Measurements from ENCODE around the gene CNTN1.

Gene CNTN1

DNA sequence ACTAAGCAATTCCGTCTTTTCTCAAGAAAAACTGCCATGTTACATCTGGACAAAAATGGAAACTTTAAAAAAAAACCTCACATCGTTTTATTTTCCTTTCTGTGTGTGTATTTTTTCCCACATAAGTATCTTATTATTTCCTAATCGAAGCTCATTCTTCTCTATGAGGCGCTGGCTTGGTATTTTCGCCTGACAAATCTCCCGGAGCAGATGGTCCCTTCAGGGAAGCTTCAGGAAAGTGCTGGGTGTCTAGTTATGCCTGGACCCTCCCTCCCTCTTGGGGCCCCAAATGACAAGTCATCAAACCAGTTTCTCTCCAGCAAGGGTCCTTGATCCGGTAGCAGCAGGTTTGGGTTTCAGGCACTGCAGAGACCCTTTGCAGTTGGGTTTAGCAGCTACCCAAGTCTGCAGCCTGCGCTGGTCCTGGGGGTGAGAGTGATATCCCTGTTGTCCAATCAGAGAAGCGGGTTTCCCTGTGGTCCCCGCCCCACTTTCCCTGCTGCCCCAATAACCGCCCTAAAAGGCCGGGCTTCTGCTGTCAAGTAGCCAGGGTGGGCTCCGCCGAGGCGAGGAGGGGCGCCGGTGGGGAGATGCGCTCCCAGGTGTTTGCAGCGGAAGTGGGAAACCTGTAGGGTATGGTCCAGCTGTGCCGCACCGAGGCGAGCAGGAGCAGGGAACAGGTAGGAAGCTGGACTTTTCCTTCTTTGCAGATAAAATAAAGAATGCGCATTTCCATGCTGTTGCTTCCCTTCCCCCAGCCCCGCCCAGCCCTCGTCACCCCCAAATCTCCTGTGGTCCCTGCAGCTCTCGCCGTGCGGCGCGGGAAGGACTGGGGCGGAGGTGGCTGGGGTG lies at the start of gene CNTN1:
Gene CNTN1, plus strand, starts transcription at position 527 of the 852 bp plus-strand sequence.
- DNase-seq (ENCODE audit: low read depth), result no peak

DNA sequence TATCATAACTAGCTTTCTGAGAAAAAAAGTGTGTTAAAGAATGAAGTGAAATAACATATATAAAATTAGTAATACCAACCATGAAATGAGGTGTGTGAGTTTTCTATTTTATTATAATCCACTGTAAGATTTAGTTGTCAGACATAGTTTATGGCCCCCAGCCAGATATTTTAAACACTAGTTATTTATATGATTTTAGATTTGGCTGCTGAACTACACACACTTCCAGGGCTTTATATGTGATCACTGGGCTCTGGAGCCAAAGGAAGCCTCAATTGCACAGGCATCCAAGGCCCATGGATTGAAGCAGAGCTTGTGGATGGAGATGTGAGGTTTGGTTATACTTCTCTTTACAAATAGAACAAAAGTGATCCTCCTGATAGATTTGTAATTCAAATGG lies 48.7 kb upstream of the CNTN1 start:
- DNase-seq (ENCODE audit: low read depth), result no peak

DNA sequence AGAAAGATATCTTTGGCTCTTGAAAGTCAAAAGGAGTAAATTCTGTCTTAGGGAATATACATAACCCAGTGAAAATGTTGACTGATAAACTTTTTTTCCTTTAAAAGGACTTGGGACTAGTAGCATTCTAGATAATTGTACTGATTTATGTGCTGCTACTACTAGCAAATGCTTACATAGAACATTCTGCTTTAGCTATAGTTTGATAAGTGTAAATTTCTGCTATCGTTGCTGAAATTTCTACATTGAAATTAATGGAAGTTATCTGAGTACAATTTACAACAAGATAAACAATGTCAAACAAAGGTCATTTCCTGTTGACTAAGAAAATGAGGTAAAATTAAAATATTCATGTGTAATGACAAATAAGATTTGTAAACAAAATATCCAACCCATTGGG lies 48.3 kb upstream of the CNTN1 start:
- DNase-seq (ENCODE audit: low read depth), result no peak

DNA sequence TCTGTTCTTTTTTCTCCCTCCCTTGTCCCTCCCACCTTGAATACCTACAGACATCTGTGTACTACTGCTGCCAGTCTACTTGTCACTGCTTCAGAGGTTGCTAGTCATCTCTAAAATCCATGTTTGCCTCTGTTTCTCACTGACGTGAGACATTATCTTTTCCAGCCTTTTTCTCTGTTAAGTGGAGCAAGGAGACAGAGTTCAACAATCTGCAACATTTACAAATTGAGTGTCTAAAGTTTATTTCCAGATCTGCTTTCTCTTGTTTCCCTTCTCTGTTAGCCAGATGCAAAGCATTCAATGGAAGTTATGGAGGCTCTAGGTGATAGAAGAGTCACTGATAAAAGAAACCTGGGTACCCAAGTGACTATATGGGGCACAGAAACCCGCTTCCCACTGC lies 47.5 kb upstream of the CNTN1 start:
- no peak for DNase-seq (ENCODE audit: low read depth)

DNA sequence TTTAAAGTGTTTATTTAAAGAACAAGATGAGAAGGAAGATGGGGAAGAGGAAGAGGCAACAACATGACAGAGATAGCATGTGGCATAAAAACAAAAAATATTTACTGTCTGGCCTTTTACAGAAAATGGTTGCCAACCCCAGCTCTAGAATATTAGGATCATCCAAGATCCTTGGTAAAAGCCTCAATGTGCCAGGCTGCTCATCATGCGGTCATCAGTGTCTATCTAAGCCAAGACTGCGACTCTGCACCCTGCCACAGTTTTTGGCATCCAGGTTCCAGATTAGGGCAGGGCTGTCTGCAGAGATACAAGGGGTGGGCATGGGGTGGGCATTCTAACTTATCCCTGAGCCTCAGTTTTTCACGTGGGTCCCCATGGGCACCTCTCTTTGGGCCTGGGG lies 46.9 kb upstream of the CNTN1 start:
- no peak for DNase-seq (ENCODE audit: low read depth)

DNA sequence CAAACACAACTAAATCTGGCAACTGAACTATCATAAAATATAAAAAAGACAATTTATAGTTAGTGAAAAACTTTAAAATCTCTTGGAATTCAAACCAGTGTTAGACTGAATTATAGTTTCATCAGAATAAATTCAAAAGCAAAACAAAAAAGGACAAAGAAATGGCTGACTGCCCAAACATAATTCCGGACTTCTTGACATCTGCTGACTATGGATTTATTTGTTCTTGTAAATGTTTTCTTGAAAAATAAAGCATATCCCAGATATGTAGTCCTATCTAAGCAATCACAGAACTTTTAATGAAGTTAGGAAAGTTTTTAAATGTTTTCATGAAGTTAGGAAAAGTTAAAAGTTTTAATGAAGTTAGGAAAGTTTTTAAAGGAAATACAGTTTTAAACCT lies 45.8 kb upstream of the CNTN1 start:
- no peak for DNase-seq (ENCODE audit: low read depth)

DNA sequence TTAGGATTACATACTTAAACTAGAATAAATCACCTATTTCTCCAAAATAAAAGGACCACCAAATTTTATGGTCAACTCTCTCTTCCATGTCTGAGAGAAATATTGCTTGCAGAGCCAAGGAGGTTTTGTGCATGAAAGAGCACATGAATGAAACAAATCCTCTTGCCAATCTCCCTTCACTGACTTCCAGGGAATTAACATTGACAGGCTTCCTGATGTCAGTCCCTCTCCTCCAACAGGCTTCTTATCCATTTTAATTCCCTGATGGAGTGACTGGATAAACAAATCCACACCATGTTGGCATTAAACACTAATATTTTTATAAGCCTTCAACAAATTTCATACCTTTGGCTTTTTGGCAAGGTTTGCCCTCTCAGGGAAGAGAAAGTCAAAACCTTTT lies 45.3 kb upstream of the CNTN1 start:
- DNase-seq (ENCODE audit: low read depth), result no peak

DNA sequence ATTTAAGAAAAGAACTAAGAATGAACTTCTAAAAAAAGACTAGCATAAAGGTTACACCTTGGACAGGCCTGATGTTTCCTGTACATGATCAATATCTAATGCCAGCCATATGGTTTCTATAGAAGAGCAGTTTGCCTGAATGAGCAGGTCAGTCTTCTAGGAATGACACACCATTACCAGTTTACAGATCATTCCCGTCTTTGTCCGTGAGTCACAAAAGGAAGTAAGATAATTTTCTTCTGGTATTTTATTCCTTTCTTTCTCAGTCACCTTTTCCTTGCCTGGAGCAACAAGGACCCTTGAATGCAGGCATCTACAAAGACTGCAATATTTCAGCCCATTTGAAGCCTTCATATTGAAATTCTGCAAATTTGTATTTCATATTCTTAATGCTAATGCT lies 44.6 kb upstream of the CNTN1 start:
- DNase-seq (ENCODE audit: low read depth), result no peak

DNA sequence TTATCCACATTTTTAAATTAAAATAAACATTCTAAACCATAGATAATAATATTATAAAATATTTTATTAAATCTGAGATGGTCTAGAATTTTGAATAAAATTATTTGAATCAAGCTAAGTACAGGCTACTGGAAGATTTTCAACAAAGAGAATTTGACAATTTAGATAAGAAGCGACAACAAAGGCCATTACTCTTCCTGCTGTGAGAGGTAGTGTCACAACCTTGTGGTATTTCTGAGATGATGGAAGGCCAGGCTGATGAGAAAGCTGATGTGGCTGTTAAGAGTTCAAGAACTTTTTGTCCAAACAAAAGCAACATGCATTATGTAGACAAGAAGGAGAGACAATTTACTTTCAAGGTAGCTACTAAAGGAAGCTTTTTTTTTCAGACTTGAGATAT lies 43.7 kb upstream of the CNTN1 start:
- no peak for DNase-seq (ENCODE audit: low read depth)

DNA sequence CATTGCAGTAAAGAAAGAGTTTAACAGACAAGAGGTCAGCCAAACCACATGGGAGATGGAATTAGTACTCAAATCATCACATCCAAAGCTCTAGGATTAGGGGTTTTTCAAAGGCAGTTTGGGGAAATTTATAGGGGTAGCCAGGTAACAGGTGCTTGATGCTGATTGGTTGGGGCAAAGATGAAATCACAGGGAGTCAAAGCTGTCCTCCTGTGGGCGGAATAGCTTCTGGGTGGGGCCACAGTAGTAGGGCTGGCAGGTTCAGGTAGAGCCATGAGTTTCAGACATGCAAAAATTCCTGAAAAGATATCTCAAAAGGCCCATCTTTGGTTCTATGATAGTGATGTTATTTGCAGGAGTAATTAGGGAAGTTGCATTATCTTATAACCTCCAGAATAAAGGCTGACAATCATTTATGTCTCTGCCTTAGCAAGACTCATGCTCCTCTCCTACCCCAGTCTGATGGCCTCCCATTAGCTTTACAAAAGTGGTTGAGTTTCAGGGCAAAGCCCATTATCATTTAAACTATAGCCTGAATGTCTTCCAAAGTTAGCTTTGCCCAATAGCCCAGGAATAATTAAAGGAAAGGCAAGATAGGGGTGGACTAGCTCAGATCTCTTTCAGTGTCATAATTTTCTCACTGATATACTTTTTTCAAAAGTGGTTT lies 42.1 kb upstream of the CNTN1 start:
- no peak for DNase-seq (ENCODE audit: low read depth)

DNA sequence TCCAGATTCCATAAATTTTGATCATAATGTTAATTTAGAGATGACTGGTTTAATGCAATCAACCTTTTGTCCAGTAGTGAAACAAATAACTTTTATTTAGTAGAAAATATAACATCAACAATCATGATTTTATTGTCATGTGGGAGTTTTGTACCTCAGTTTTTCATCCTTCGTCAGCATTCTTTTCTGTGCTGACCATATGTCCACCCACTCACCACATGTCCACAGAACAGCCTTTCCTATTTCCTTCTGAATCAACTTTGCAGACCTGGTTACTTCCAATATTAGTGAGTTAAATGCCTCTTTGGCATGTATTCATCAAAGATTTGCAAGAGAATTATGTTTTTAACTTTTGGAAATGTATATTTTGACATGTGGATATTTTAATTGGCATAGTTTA lies 36.8 kb upstream of the CNTN1 start:
- DNase-seq (ENCODE audit: low read depth), result no peak

DNA sequence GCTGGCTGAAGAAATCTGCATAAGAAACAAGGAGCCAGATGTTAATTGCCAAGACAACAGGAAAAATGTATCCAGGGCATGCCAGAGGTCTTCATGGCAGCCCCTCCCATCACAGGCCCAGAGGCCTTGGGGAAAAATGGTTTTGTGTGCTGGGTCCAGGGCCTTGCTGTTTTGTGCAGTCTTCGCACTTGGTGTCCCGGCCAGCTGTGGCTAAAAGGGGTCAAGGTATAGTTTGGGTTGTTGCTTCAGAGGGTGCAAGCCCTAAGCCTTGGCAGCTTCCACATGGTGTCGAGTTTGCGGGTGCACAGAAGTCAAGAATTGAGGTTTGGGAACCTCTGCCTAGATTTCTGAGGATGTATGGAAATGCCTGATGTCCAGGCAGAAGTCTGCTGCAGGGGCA lies 29.9 kb upstream of the CNTN1 start:
- DNase-seq (ENCODE audit: low read depth), result no peak

DNA sequence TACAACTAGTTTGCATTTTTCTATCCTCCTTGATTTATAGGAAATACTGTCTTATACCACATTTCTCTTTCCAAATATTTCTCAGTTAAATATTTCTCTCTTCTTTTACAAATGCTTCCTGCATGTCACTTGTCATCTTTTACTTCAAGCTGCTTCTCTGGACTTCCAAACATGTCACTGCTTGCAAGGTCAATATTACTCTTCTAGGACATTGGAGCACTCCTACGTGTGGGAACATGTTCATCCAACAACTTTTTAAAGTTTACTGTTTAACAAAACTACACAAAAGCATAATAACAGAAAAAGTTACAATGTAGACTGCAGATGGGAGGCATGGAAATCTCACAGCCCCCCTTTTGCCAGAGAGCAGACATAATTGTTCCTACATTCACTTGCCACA lies 28.5 kb upstream of the CNTN1 start:
- DNase-seq (ENCODE audit: low read depth), result no peak

DNA sequence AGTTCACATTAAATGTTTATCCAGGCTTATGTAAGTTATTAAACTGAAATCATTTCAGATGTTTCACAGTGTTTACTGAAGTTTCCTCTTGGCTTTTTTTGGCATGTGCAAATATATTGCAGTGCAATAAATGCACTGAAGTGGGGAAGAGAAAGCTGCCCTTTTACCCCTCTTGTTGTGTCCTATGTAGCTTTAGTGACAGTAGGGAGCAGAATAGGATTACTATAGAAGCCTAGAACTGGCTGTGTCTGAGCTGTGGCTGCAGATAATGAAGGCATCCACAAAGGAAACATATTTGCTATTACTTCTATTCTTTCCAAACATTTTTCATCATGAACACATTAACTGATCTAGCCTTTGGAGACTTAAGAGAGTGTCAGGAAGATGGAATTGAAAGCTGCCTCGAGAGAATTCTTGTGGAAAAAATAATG lies 24.1 kb upstream of the CNTN1 start:
- no peak for DNase-seq (ENCODE audit: low read depth)

DNA sequence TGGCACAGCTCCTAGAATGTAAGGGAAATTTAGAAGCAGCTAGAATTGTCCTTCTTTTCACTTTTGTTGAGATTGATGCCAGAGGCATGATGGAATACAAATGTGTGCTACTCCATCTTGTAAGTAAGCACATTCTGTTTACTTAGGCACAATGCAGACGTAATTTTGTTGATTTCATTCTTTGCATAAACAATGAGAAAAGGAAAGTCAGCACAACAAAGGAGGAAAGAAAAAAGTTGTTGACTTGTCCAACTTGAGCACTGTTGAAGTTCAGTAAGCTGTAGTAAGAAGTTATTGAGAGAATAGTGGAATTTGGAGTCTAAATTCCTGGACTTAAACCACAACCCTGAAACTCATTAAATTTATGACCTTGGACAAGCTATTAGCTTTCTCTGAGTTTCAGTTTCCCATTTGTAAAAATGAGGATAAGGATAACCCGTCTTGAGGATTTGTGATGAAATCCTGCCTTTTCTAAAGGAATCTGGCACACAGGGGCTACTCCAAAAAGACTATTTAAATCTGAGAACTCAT lies 19.4 kb upstream of the CNTN1 start:
- no peak for DNase-seq (ENCODE audit: low read depth)

DNA sequence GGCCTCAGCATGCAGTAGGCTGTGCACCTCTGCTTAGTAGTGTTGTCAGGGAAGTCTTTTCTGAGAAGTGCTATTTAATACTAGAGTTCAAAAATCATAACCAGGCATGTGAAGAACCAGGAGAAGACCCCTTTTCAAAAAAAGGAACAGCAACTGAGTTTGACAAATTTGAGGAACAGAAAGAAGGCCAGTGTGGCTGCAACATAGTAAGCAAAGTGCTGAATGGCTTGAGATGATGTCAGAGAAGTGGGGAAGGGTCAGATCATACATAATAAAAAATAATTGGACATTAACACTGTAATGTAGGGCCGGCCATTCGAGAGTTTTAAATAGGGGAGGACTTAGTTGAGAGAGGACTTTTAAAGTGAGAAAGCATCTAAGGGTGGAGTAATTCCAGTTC lies 11.1 kb upstream of the CNTN1 start:
- DNase-seq (ENCODE audit: low read depth), result no peak

DNA sequence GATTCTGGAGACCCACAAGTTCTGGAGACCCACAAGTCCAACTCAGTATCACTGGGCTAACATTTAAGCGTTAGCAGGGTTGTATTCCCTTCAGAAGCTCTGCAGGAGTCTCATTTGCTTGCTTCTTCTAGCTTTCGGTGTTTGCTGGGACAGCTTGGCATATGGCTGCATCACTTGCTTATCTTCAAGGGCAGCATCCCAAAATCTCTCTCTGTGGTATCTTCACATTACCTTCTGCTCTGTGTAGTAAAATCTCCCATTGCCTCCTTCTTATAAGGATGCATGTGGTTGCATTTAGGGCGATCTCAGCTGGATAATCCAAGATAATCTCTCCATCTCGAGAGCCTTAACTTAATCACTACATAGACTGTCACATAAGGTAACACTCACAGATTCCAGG lies 7.3 kb upstream of the CNTN1 start:
- DNase-seq (ENCODE audit: low read depth), result no peak

DNA sequence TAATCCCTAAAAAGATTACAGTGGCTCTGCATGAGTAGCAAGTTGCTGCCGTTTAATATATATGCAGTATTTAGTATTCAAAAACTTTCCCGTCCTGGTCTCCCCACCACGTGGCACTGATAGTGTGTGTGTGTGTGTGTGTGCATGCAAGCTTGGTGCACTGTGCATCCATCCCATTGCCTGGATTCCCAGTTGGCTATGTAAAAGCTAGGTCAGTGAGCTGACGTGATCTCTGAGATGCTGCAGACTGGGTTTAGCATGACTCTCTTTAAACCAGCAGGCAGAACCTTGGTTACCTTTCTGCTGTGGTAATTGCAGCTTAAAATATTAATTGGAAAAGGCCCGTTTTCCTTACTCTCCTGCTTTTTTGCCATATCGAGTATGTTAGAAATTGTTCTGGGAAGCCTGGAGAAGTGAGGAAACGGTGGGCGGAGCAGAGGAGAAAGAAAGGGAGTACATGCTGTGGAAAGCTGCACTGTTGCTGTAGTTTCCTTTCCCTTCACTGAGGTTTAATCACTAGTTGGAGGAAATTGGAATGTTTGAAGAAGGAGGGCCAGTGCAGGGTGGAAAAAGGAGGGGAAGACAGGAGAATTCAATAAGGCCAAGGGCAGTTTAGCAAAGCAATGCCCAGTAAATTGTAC lies 4.0 kb upstream of the CNTN1 start:
- DNase-seq (ENCODE audit: low read depth), result no peak

DNA sequence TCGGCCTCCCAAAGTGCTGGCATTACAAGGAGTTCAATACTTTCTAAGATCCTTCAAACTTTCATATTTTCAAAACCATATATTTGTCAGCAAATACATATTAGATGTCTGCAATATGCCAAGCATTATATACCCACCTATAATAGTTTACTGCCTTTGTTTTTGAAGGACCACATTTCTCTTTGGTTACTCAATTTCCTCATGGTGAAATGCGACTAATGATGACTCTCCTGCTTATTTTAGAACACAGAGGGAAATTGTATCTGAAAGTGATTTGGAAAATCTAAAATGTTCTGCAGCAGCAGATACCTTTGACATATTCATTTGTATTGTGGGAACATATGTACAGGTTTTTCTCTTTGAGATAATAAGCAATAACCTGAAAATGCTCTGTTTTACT lies 2.7 kb upstream of the CNTN1 start:
- no peak for DNase-seq (ENCODE audit: low read depth)

DNA sequence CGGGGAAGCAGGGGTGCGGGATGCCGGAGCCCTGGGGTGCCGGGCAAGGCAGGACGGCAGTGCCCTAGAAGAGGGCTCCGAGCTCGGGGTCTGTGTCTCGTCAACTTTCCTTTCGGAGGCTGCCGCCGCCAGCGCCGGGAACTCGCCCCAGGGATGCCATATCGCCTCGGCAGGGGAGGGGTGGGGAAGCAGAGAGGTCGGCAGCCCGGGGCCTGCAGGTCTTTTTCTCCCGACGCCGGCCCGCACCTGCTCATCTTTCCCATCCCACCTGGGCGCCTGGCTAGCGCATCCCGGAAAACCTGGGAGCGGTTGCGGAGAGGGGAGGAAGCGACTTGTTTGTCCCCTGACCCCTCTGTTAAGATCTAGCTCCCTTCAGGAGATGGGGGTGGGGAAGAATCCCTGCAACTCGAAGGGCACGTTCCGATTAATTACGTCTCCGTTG lies 547 bp downstream of the CNTN1 start:
- no peak for DNase-seq (ENCODE audit: low read depth)

DNA sequence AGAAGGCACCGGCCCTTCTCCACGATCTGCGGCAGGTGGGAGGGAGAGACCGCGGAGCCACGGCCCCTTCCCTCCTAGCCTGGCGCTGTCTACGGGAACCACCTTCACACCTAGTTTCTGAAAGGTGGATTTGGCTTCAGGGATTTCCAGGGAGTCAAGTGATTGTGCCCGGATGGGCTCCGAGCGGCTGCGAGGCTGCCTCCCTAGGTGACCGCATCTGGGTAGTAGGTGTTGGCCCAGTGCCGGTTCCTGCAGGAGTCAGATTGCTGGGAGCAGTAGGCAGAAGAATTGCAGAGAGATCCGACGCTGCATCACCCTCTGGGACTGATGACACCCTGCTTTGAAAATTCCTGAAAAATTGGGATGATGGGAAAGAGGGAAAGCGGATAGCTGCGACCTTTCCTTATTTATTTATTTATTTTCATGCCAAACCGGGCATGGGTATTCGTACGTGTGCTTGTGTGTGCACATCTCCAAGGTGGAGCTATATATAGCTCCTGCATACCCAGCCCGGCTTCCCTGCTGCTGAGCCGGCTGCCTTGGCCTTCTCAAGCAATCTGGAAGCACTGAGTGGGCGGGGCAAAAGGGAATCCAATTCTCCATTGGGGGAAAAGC lies 1.1 kb downstream of the CNTN1 start:
- no peak for DNase-seq (ENCODE audit: low read depth)

DNA sequence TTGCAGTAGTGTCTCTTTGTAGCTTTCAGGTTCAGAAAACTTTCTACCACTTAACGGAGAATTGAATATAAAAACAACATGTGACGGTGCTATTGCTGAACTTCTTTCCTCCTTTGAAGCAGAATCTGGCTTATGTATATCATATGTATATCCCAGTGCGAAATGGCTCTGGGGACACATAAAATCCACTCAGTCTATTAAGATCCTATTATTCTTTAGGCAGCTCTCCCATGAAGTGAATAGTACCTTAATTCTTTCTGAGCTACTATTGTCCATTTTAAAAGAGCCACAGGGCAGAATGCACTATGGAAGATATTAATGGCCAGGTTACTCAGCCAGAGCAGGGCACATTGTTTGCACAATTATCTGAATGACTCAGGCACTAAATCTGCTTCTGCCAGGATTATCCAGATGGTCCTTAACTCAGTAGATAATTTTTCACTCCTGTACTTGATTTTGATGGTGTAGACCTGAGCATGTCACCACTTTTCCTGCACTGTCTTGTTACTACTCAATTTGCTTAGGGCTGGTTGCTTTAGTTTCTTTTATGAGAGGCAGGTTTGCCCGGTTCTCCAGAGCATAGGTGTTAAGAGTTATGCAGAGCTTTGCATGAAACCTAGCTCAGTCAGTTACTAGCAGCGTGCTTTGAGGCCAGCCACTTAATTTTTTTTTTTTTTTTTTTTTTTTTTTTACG lies 5.5 kb downstream of the CNTN1 start:
- DNase-seq (ENCODE audit: low read depth), result no peak
